ENCODE measurements around the gene TUBA4B.

DNA sequence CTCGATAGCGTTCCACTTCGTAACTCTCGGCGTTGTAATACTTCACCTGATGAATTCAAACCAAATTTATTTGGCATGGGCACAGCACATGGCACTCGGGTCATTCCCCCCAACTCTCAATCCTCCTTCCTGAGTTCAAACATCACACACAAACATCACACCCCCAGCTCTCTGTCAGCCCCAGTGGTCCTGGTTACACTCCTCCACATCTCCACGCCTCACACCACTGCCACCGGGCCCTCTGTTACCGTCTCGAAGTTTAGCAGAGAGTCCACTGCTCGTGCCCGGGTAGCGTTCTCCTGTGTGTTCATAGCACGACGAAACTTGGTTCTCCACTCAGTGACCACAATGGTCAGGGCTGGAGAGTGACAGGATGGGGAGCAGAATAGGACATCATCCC lies 38.9 kb upstream of the TUBA4B start:
- TF ChIP-seq, protein P1, sequence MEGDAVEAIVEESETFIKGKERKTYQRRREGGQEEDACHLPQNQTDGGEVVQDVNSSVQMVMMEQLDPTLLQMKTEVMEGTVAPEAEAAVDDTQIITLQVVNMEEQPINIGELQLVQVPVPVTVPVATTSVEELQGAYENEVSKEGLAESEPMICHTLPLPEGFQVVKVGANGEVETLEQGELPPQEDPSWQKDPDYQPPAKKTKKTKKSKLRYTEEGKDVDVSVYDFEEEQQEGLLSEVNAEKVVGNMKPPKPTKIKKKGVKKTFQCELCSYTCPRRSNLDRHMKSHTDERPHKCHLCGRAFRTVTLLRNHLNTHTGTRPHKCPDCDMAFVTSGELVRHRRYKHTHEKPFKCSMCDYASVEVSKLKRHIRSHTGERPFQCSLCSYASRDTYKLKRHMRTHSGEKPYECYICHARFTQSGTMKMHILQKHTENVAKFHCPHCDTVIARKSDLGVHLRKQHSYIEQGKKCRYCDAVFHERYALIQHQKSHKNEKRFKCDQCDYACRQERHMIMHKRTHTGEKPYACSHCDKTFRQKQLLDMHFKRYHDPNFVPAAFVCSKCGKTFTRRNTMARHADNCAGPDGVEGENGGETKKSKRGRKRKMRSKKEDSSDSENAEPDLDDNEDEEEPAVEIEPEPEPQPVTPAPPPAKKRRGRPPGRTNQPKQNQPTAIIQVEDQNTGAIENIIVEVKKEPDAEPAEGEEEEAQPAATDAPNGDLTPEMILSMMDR (IDR thresholded peaks at IDR 0.05) = no peak
- no peak for TF ChIP-seq ZFX (IDR thresholded peaks at IDR 0.05; ENCODE audit: borderline replicate concordance)

All from 22Rv1 (cell line).